Stomach (tissue), 4 donors: Measurements from ENCODE around the gene RPTOR.

Source experiments
- POLR2A ChIP-seq, 4 donors: fragments of 450-650 bp; IDR thresholded peaks; one replicate each; pipeline ENCODE4 v1.6.1; 2016; ENCODE audit warnings: antibody characterized with exemption in 4 of 4, control low read depth in 2 of 4, mild to moderate bottlenecking in 1 of 4, moderate library complexity in 1 of 4
- POLR2AphosphoS5 ChIP-seq, 3 donors: sonication (generic); formaldehyde crosslinking; IDR thresholded peaks; one replicate each; pipeline ENCODE4 v1.6.1; 2016; ENCODE audit warnings: antibody characterized with exemption in 3 of 3
- TF ChIP-seq, protein P1 (sequence below), 7 experiments: fragments of 450-650 bp in 4 of 7; fragments of 200-600 bp in 3 of 7; sonication (generic) in 3 of 7; IDR thresholded peaks; one replicate each; pipeline ENCODE4 v1.5.1; 2016 to 2019; ENCODE audit warnings: antibody characterized with exemption in 7 of 7, control low read depth in 2 of 7, mild to moderate bottlenecking in 1 of 7

DNA sequence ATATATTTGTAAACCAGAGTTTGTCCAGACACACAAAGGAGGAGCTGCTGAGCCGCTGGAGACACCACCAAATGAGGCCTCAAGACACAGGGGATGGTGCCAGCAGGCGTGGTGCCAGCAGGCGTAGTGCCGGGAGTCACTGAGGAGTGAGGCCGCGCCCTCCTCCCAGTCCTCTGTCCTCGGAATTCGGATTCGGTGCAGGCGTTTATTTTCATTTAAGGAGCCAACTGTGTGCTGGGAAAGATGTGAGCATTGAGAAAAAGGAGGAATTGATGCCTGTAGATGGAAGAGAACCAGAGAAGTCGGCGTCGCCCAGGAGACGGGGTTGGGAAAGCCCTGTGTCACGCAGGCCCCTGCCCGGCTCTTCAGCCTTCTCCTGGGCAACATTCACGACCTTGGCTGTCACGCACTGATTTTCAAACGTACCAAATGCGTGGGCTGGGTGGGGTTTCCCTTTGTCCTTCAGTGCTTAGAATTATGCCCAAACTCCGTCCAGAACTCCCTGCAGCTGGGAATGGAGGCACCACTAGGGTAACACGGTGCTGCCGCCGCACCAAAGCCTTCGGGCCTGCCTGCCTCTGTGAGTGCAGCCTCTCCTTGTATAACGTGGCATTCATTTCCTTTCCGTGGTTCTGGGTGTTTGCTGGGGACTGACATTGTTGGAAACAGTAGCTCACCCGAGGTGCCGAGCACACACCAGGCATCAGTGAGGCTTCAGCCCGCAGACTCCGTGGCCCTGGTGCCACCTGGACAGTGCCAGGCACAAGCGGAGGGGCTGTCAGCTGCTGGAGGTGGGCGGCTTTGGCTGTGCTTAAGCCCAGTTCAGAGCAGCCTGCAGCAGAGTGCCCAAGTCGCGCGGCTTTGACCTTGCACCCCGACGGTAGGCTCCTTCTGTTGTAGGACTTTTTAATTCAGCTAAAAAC lies 398.0 kb downstream of the RPTOR start:
- TF ChIP-seq, protein P1, sequence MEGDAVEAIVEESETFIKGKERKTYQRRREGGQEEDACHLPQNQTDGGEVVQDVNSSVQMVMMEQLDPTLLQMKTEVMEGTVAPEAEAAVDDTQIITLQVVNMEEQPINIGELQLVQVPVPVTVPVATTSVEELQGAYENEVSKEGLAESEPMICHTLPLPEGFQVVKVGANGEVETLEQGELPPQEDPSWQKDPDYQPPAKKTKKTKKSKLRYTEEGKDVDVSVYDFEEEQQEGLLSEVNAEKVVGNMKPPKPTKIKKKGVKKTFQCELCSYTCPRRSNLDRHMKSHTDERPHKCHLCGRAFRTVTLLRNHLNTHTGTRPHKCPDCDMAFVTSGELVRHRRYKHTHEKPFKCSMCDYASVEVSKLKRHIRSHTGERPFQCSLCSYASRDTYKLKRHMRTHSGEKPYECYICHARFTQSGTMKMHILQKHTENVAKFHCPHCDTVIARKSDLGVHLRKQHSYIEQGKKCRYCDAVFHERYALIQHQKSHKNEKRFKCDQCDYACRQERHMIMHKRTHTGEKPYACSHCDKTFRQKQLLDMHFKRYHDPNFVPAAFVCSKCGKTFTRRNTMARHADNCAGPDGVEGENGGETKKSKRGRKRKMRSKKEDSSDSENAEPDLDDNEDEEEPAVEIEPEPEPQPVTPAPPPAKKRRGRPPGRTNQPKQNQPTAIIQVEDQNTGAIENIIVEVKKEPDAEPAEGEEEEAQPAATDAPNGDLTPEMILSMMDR (IDR thresholded peaks at IDR 0.05), result no peak
- TF ChIP-seq POLR2A (IDR thresholded peaks at IDR 0.05), result no peak
- peak; percentile 19 to 48 (median 31) for TF ChIP-seq POLR2AphosphoS5 (IDR thresholded peaks at IDR 0.05)
